Dedifferentiated amniotic fluid mesenchymal stem cell (primary cell): ENCODE data around the gene DR1.
A peak's percentile ranks its signal among the peaks of the same experiment; 100 is the strongest.
"Not testable (repeated sequence)": the region's sequence is repeated elsewhere in the genome, so short reads cannot be mapped to it uniquely, and the experiment has no call there.

Experiments
- DNase-seq: peaks from one replicate; pipeline ENCODE4 v3.0.0-alpha.2; 2016; ENCODE audit errors: extremely low spot score

Gene DR1

DNA sequence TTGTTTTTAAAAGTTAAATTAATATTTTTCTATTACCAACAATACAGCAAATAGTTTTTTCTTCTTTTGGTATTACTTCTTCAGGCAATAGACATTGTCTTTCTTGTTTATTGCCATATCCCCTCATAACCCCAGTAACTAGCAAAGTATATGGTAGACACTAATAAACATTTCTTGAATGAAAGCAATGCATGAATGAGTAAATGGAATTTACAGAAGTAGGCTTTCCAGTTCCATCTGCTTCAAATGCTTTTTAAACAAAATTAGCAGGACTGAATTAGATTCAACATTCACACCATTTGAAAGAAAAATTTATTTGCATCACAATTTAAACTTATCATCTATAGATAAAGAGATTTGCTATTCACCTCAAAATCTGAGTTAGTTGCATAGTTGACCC lies 5.6 kb upstream of the DR1 start:
- no peak for DNase-seq

DNA sequence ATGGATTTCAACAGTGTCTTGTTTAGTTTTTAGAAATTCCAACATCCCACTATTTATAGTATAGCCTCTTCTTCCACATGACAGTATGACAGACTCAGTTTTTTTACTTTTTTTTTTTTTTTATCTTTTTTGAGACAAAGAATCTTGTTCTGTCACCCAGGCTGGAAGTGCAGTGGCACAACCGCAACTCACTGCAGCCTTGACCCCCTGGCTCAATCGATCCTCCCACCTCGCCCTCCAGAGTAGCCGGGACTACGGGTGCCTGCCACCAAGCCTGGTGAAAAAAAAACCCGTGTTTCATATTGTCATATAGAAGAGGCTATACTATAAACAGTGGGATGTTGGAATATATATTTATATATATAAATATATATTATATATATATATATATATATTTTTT lies 1.2 kb upstream of the DR1 start:
- no peak for DNase-seq

DNA sequence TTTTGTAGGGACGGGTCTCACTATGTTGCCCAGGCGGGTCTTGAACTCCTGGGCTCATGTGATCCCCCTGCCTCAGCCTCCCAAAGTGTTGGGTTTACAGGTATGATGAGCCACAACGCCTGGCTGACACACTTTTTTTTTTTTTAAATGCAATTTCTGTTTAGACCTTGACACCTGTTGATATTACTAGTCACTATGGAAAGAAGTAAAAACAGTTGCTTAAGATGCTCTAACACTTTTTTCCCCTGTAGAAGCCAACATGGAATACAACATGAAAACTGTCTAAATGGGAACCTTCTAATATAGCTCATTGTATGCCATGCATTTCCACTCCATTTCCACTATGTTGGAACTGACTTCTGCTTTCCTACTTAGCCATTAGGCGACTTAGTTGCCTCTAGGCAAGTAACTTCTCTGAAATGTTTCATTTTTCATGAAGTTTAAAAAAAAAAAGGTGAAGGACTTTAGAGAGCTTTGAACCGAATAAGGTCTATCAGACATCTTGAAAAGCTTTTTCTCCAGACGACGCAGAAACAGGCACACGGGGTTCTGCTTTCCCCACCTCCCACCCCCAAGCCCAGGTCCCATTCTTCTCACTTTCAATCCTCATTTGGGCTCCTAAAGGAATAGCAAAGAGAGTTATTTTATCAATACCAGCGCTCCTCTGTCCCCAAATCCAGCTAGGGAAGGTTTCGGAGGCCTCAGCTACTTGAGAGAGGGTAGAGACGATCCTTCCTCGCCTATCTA lies 648 bp upstream of the DR1 start:
- no peak for DNase-seq

DNA sequence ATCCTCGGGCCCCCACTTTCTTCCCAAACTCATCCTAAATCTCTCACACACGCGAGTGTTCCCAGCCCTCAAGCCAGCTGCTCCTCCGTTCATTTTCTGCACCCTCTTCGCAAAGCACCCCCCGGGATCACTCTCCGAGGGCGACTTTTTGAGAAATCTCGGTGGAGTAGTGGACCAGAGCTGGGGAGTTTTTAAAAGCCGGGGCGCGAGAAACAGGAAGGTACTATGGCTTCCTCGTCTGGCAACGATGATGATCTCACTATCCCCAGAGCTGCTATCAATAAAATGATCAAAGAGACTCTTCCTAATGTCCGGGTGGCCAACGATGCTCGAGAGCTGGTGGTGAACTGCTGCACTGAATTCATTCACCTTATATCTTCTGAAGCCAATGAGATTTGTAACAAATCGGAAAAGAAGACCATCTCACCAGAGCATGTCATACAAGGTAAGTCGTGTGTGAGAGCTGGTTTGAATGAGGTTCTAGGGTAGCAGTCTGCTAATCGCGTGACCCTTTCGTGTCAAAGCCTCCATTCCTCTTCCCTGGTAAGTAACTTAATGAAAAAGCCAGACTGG lies 800 bp downstream of the DR1 start:
- no peak for DNase-seq

DNA sequence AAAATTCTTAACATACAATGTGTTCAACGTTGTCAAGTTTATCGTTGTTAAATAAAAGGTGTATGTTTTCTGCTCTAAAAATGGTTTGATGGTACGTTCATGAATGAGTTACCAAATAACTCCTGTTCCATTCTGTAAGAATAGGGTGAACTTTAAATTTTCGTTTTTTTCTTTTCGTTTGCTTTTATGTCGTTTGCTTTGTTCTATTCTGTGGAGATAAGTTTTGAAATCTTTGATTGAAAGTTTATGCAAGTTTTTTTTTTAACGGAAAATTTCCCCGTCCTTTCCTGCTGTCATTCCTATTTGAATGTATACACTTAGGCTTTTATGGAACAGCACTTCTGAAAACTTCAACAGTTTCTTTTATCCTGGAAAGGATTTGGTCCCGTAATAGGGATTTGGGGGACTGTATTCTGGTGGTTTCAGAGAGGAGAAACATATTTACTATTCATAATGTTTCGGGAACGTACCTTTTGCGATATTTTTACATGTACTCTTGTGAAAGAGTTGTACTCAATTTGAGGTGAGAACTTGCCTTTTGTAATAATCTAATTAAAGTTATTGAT lies 1.7 kb downstream of the DR1 start:
- DNase-seq, result no peak

DNA sequence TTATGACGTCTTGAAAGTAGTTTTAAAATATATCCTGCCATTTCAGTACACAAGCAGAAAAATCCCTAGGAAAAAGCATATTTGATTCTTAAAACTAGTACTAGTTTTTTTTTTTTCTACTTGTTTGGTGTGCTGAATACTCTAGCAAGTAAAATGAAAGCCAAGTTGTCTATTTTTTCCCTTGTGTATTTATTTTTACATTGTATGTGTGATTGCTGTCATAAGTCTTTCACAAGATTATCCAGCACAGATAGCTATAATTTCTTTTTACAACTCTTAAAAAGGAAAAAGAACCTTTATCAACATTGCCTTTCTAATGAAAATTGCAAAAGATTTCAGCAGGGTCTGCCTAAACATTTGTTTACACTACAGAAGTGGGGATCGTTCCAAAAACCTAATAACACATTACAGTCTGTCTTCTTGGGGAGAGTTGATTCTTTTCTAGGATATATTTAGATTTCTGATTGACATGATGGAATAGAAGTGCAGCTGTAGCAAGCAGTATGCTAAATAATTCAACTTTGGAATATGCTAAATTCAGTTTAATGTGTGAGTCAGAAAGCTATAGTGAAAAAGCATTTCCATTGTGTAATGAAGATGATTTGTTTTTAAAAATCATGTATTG lies 2.5 kb downstream of the DR1 start:
- DNase-seq, result no peak

DNA sequence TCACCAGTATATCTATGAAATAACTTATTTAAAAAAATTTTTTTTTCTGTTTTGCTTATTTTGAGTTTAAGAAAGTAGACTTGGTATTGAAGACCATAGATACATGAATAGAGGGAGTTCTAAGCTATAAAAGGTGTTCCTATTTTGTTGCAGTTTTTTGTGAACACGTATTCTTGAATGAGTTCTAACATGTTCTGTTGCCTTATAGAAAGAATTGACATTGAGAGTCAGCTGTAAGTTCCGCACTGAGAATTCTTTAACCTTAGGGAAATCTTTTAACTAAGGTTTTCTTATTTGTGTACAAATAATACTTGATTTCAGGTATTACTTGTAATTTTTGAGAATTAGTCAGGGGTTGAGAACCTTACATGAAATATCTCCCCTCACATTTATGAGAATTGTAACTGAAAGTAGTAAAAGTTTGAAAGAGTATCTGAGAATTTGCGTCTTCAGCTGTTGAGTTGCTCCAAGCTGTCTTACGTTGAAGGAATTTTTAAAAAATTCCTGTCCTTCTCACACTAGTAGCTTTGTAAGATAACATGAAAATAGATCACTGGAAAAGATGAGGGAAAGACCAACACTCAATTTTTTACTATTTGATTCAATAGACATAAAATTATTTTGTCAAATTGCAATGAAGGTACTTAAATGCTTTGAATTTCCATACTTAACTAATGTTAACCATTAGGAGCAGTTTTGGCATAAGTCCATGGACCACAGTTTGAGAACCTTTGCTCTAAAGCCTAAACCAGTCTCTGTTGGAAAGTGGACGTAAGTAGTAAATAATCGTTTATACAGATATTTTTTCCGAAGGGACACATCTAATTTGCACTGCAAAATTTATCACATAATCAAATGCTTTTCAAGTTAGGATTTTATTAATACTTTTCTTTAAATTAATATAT lies 3.8 kb downstream of the DR1 start:
- DNase-seq, result no peak

DNA sequence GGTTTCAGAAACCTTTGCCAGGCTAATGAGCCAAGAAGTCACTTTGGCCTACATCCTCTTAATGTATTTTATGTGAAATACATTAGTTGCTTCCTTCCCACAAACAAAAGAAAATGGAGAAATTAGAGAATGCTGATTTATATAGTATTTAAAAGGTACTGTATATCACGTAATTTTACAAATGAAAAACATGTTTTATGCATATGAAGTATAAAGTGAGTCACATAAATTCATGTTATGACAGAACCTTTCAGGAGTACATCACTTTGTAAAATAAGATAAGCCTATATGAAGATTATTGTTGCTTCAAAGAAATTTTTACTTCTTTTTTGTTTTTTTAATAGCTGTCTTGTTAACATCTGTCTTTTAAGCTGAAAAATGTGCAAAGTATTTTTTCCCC lies 4.6 kb downstream of the DR1 start:
- no peak for DNase-seq

DNA sequence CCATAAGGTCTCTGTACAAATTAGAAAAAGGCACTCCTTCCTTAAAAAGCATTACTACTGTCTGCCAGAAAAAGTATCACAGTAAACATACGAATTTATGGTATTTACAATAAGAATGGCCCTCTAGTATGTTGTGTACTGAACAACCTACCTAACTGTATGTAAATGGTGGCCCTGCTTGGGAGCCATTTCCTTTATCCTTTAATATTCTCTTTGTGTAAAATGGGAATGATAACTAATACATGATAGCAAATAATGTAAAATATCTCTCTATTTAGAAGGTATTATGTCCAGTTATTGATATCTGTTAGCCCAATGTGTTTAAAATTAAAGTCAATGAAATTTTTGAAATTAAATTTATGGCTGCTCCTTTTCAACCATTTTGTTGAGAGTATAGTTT lies 5.2 kb downstream of the DR1 start:
- DNase-seq, result no peak

DNA sequence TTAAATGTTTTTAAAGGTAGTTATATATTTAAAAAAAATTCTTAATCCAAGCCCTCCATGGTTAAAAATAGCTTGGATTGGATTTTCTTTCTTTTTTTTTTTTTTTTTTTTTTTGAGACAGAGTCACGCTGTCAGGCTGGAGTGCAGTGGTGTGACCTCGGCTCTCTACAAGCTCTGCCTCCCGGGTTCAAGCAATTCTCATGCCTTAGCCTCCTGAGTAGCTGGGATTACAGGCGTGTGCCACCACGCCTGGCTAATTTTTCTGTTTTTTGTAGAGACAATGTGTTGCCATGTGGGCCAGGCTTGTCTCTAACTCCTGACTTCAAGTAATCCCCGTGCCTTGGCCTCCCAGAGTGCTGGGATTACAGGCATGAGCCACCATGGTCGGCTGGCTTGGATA lies 5.6 kb downstream of the DR1 start:
- DNase-seq, result not testable (repeated sequence)

DNA sequence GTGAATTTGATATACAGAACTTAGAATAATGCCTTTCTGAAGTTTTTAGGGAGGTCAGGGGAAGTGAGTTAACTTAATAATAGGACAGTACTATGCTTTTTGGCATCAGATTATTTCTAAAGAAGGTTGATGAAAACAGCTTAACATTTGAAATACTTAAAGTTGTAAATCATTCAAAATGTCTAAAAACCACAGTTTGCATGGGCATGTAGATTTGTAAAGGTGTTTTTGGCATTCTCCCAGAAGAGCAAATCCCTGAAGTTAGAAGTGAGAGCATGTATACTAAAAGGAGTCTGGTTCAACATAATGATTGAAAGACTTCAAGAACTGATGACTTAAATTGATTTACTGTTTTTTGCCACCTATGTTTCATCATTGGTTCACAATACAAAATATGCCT lies 6.7 kb downstream of the DR1 start:
- no peak for DNase-seq

DNA sequence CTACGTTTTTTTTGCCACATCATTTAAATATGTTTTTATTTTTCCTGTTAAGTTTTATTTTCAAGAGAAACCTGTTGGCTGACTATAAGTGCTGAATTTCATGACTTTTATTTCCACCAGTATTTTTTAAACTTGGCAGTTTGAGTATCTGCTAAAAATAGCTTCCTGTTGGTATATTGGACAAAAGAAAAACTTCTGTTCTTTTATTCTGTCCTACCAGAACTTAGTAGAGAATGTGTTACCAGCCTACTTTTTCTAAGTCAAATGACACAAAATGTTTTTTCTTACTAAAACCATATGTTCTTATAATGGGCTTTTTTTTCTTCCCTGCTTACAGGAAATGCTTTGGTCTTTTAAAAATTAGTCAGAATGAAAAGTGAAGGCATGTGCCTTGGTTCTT lies 7.6 kb downstream of the DR1 start:
- DNase-seq, result no peak

DNA sequence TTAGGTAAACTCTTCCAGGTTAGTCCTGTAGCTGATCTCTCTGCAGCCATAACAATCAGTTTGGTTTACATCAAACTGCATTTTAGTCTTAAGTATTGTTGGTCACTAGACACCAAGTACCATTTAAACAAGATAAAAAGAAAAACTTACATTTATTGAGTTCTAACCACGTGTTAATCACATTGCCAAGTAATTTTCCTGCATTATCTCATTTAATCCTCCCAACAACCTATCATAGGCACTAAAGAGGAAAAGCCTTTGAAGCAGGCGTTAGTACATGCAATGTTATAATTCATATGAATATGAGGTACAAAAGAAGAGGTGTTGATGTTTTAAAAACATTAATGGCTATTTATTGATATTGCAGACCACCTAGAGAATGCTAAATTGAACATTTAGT lies 9.0 kb downstream of the DR1 start:
- no peak for DNase-seq

DNA sequence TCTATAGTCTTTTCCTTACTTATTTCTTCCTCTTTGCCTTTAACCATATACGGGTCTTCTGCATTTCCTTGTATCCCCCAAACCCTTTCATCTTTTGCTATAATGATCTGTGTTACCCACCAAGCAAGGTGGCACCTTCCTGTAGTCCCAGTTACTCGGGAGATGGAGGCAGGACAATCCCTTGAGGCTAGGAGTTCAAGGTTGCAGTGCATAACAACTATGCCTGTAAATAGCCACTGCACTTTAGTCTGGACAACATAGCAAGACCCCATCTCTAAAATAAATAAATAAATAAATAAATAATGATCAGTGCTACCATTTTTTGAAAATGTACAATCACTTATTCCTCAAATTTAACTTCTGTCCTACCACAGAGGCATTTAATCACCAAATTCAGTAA lies 11.5 kb downstream of the DR1 start:
- DNase-seq, result no peak

DNA sequence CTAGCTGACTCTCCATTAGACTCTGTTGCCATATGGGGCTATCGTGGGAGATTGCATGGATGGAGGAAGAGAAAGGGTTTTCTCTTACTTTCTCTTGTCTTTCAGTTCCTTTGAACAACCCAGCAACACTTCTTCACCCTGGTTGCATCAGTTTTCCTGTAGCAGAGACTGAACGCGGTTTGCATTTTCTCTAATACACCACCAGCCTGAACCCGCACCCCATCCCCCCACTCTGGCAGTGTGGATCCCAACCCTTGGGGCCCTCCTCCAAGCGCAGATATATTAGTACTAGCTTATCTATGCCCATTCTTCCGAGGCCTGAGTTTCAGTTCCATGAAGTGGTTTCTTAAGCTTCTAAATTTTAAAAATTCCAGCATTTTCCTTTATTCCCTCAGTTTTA lies 12.6 kb downstream of the DR1 start:
- DNase-seq, result no peak

DNA sequence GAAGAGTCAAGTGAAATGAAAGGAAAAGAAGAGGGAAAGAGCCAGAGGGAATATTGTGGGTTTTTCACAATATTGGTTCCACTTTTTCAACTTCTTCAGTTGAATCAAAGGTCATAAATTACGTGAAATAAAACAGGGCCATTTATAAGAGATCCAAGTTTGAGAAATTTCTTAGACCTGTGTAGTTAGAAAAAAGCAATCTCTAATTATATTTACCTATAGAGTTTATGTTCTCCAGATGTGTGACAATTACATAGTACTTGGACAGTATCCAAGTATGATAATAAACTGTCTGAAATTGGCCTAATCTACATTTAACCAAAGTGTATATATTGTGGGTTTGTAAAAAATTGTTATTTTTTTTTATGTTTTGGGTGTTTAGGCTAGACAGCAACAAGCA lies 14.4 kb downstream of the DR1 start:
- DNase-seq, result no peak

DNA sequence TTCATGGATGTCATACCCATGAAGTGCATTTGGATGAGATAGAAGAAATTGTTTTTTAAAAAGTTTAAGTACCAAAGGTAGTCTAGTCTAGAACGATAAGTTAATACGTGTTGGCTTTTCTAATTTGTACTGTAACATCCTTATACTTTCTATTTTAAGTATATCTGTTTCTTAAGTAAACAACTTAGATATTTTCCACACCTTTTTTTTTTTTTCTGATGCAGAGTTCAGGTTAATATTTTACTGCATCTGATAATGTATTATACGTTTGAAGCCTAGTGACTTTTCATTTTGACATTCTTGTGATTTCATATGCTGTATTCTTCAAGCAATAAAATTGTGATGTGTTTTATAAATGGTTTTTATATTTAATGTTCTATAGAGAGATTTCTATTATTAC lies 16.5 kb downstream of the DR1 start:
- DNase-seq, result no peak

DNA sequence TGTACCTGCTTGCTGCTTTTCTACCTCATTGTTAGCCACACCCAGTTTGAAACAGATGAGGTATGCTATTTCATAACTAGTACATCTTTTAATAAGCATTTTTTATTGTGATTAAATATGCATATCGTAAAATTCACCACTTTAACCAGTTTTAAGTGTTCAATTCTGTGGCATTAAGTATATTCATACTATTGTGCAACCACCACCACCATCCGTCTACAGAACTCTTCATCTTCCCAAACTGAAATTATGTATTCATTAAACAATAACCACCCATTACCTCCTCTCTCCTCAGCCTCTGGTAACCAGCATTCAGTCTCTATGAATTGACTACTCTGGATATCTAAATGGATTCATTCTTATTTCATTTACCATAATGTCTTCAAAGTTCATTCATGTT lies 20.1 kb downstream of the DR1 start:
- no peak for DNase-seq

DNA sequence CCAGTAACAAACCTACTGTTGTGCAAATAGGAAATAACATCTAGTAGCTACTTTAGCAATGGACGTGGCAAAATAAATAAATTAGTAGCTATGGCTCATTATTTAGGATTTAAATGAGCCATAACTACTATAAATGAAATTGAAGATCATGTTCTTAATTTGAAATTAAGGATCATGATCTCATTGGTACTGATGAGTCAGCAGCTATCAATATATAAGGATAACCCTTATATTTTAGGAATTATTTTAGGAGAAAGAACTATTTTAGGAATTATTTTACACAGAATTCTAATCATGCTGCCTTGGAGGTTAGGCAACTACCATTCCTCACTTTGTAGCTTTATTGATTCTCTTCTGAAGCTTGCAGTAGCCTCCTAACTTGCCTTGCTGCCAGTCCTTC lies 24.0 kb downstream of the DR1 start:
- no peak for DNase-seq

DNA sequence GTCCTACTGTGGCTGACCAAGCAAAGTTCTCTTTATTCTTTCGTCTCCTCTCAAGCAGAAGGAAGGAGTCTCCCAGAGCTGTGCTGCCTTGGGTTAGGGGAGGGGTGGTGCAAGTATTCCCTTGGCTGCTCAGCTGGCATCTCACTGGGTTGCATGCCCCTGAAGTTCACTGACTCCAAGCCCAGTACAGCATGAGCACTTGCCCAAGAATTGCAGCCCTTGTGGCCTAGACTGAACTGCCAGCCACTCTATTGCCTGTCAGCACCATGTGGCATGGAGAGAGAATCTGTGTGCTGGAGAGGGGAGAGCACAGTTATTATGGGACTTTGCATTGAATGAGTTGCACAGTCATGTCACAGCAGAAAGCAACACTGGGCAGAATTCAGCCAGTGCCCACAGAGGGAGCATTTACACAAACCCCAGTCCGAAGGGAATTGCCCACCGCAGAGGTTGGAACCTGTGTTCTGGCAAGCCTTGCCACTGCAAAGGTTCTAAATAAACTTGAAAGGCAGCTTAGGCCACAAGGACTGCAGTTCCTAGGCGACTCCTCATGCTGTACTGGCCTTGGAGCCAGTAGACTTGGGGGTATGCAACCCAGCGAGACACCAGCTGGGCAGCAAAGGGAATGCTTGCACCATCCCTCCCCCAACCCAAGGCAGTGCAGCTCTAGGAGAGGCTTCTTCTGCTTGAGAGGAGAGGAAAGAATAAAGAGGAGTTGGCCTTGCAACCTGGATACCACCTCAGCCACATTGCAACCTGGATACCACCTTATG lies 28.8 kb downstream of the DR1 start:
- no peak for DNase-seq

DNA sequence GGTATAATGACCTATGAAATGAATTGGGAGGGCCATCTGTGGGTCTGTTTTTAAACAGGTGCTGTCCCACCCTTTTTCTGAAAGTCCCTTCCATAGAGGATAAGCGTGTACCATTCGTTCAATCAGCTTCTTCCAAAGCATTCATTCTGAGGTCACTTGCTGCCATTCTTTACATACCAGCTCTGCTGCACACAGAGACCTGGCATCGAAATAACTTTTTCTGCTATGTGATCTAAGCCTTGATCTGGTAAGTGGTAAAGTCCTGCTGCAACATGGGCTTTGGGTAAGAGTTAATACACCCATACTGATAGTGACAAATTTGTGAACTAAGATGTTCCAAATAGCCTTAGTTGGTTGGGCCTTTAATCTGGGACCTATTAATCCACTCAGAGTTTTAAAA lies 38.9 kb downstream of the DR1 start:
- DNase-seq, result peak; percentile 37
